KMS-11 (cell line): ENCODE results near the gene LRRC47.

ENCODE experiments used
- H2AFZ ChIP-seq: fragments of 200-600 bp; sonication (generic); 2 replicates; pipeline ENCODE4 v1.6.1; 2016; ENCODE audit warnings: antibody characterized with exemption, mixed run types, low read depth
- H3K27ac ChIP-seq: fragments of 200-600 bp; sonication (generic); 2 replicates; pipeline ENCODE4 v1.6.1; 2016; ENCODE audit warnings: mild to moderate bottlenecking, mixed run types
- H3K27me3 ChIP-seq: fragments of 200-600 bp; sonication (generic); 2 replicates; pipeline ENCODE4 v1.6.1; 2017; ENCODE audit warnings: mild to moderate bottlenecking, low read depth, mixed run types, moderate library complexity; ENCODE audit not compliant: insufficient read depth
- H3K36me3 ChIP-seq: fragments of 200-600 bp; sonication (generic); 2 replicates; pipeline ENCODE4 v1.6.1; 2017; ENCODE audit warnings: mild to moderate bottlenecking, mixed run types; ENCODE audit not compliant: insufficient read depth
- H3K4me1 ChIP-seq: fragments of 200-600 bp; sonication (generic); 2 replicates; pipeline ENCODE4 v1.6.1; 2016; ENCODE audit warnings: mild to moderate bottlenecking, low read depth, mixed run types; ENCODE audit not compliant: poor library complexity, severe bottlenecking
- H3K4me2 ChIP-seq: fragments of 200-600 bp; sonication (generic); 2 replicates; pipeline ENCODE4 v1.7.0; 2016; ENCODE audit warnings: mild to moderate bottlenecking, mixed run types
- H3K4me3 ChIP-seq: fragments of 200-600 bp; sonication (generic); IDR thresholded peaks from 2 replicates; pipeline ENCODE4 v1.6.1; 2017; ENCODE audit warnings: low read depth, low read length, mixed read lengths; ENCODE audit not compliant: insufficient read depth
- H3K79me2 ChIP-seq: fragments of 200-600 bp; sonication (generic); 2 replicates; pipeline ENCODE4 v1.6.1; 2016; ENCODE audit warnings: low read depth, mixed run types; ENCODE audit not compliant: insufficient read depth
- H3K9ac ChIP-seq: fragments of 200-600 bp; sonication (generic); 2 replicates; pipeline ENCODE4 v1.6.1; 2016; ENCODE audit warnings: mild to moderate bottlenecking, mixed run types
- H4K20me1 ChIP-seq: fragments of 200-600 bp; sonication (generic); 2 replicates; pipeline ENCODE4 v1.6.1; 2016; ENCODE audit warnings: mild to moderate bottlenecking, mixed run types; ENCODE audit not compliant: insufficient read depth
- TF ChIP-seq, protein P1 (sequence below): fragments of 200-600 bp; sonication (generic); conservative IDR thresholded peaks from 2 replicates; pipeline ENCODE4 v1.6.1; 2017; ENCODE audit warnings: low read depth, mild to moderate bottlenecking, antibody characterized with exemption, low read length, moderate library complexity, mixed read lengths

LRRC47 gene

DNA sequence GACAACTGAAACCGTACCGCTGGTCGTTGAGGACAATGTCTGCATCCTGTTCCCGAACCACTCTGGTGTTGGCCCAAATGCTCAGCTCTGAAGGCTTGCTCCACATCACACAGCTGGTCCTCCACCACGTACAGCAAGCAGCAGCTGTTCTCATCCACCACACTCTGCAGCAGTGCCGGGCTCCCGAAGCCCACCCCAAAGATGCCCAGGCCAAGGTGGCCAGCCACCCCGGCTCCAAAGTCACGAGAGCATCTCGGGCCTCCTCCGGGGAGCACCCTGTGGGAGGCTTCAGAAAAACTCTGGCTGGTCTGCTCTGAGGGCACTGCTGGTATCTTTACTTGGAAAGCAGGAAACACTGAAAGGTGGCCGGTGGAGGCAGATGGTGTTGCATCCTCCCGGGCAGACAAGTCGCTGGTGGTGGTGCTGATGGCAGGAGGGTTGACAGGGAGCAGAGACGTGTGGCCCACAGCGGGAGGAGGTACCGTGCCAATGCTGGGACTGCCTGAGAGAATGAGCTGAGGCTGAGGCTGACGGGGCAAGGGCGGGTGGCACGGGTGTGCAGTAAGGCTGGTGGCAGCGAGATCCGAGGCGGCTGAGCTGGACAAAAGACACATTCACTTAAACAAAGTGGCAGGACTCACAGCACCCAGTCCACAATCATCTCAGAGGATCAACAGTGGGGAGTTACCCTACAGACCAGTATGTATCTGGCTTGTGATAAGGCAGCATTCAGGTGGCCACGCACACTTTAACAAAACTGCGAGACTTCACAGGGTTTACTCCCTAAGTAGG, 50.5 kb downstream of the LRRC47 start:
- no peaks in the 10 kb centered on the region for H4K20me1 ChIP-seq
- H2AFZ ChIP-seq, result no peak overlapping the region
- no peak overlapping the region for H3K4me3 ChIP-seq
- no peak overlapping the region for H3K9ac ChIP-seq
- H3K4me2 ChIP-seq, result no peak overlapping the region
- TF ChIP-seq, protein P1, sequence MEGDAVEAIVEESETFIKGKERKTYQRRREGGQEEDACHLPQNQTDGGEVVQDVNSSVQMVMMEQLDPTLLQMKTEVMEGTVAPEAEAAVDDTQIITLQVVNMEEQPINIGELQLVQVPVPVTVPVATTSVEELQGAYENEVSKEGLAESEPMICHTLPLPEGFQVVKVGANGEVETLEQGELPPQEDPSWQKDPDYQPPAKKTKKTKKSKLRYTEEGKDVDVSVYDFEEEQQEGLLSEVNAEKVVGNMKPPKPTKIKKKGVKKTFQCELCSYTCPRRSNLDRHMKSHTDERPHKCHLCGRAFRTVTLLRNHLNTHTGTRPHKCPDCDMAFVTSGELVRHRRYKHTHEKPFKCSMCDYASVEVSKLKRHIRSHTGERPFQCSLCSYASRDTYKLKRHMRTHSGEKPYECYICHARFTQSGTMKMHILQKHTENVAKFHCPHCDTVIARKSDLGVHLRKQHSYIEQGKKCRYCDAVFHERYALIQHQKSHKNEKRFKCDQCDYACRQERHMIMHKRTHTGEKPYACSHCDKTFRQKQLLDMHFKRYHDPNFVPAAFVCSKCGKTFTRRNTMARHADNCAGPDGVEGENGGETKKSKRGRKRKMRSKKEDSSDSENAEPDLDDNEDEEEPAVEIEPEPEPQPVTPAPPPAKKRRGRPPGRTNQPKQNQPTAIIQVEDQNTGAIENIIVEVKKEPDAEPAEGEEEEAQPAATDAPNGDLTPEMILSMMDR, result no peak
- H3K27me3 ChIP-seq, result peaks cover 94% of the 10 kb centered on the region
- no peaks in the 10 kb centered on the region for H3K4me1 ChIP-seq
- no peaks in the 10 kb centered on the region for H3K79me2 ChIP-seq
- no peak overlapping the region for H3K27ac ChIP-seq
- H3K36me3 ChIP-seq, result no peaks in the 10 kb centered on the region

DNA sequence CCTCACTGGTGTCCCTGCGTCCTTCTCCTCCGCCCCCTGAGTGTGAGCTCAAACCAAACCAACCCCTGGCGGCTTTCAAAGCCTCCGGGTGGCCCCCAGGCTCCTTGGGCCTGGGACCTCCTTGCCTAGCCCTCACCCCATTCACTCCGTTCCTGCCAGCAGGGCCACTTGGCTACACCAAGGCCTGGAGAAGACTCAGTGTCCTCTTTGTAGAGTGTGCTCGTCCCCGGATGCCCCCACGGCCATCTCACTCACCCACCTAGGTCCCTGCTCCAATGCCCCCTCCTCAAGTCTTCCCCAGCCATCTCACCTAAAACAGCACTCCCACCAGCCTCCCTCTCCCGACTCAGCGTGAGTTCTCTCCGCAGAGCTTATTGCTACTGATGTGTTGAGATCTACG, 51.2 kb downstream of the LRRC47 start:
- no peak overlapping the region for H2AFZ ChIP-seq
- H3K79me2 ChIP-seq, result no peaks in the 10 kb centered on the region
- no peaks in the 10 kb centered on the region for H3K36me3 ChIP-seq
- no peak overlapping the region for H3K9ac ChIP-seq
- no peak overlapping the region for H3K4me3 ChIP-seq
- peaks cover 94% of the 10 kb centered on the region for H3K27me3 ChIP-seq
- TF ChIP-seq, protein P1, result no peak
- H3K4me2 ChIP-seq, result no peak overlapping the region
- H4K20me1 ChIP-seq, result no peaks in the 10 kb centered on the region
- H3K4me1 ChIP-seq, result no peaks in the 10 kb centered on the region
- H3K27ac ChIP-seq, result no peak overlapping the region

DNA sequence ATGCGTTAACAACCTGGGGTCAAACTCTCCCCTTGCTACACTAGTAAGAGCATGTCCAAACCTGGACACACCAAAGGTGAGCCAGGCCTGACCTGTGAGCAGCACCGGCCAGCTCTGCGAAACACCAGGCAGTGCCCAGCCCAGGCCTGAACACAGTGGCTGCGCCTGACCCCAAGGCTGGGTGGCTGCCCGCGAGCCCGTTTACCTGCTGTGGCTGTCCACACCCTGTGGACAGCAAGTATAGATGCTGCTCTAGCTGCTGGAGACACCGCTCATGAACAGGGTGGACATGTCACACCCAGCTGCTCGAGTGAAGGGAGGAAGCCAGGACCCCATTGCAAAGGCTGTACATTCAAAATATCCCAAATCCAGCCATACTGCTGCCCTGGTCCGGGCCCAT, 51.7 kb downstream of the LRRC47 start:
- Histone ChIP-seq H2AFZ (no peak overlapping the region), H3K27me3 (peaks cover 96% of the 10 kb centered on the region), H3K4me3 (no peak overlapping the region), H3K27ac (no peak overlapping the region), H3K9ac (no peak overlapping the region), H3K4me2 (no peak overlapping the region), H4K20me1 (no peaks in the 10 kb centered on the region), H3K4me1 (no peaks in the 10 kb centered on the region), H3K36me3 (no peaks in the 10 kb centered on the region), H3K79me2 (no peaks in the 10 kb centered on the region)
- TF ChIP-seq, protein P1, result no peak

DNA sequence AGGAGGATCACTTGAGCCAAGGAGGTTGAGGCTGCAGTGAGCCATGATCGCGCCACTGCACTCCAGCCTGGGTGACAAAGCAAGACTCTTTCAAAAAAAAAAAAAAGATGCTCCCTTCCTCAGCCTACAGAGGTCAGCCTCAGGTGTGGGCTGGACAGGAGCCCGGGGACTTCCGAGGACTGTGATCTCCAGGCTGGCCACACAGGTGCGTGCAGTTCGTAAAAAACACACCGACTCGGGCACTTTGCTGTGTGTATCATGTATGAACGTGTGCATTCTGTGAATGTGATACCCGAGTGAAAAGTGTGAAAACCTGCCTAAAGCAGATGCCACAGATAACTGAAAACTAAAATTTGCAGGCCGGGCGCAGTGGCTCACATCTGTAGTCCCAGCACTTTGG, 52.5 kb downstream of the LRRC47 start:
- Histone ChIP-seq H3K27ac (no peak overlapping the region), H3K27me3 (peaks cover 96% of the 10 kb centered on the region), H3K9ac (no peak overlapping the region), H3K36me3 (no peaks in the 10 kb centered on the region), H3K4me3 (no peak overlapping the region), H3K4me2 (no peak overlapping the region), H2AFZ (no peak overlapping the region), H3K4me1 (no peaks in the 10 kb centered on the region), H3K79me2 (no peaks in the 10 kb centered on the region), H4K20me1 (no peaks in the 10 kb centered on the region)
- TF ChIP-seq, protein P1, result no peak
